Kasumi-1 (cell line): ENCODE results near the gene ZNF74.

Experiments used
- DNase-seq, 2 experiments: peaks; one replicate each; lab custom pipeline; 2025; lab: John Stamatoyannopoulos, UW

ZNF74 gene

DNA sequence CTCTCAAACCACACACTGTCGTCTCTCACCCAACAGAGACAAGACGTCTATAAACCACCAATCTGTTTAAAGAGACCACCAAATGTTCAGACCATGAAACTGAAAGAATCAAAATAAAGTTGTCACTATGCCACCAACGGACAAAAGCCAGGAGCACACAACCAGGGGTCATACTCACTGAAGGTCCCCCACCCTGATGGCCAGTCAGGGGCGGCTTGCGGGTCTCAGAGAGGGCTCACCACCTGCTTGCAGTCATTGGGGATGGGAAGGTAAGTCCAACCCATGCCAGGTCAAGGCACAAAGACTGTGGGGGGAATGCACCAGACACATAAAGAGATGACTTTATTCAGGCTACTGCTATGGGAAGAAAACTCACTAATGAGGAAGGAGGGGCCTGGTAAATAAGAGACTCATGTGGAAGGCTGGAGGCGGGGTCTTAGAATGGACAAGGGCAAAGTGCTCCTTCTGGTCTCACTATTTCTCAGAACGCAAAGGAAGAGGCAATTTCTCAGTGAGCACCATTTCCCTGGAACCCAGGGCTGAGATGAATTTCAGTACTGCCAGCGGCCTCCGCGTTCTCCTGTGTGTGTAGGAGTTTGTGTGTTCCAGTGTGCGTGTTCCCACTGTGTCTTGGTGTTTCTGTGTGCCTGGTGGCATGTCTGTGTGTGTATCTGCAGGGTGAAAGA is 26.3 kb downstream of the ZNF74 start:
- DNase-seq: no peak

DNA sequence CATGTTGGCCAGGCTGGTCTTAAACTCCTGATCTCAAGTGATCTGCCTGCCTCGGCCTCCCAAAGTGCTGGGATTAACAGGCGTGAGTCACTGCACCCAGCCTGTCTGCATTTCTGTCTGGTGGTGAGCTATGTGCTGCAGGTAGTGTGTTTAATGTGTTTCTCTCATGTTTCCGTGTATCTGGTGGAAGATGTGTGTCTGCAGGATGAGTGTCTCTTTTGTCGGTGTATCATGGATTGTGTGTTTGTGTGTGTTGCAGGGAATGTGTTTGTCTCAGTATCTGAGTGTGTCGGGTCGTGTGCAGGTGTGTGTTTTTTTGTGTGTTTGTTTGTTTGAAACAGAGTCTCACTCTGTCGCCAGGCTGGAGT is 27.5 kb downstream of the ZNF74 start:
- DNase-seq: no peak

DNA sequence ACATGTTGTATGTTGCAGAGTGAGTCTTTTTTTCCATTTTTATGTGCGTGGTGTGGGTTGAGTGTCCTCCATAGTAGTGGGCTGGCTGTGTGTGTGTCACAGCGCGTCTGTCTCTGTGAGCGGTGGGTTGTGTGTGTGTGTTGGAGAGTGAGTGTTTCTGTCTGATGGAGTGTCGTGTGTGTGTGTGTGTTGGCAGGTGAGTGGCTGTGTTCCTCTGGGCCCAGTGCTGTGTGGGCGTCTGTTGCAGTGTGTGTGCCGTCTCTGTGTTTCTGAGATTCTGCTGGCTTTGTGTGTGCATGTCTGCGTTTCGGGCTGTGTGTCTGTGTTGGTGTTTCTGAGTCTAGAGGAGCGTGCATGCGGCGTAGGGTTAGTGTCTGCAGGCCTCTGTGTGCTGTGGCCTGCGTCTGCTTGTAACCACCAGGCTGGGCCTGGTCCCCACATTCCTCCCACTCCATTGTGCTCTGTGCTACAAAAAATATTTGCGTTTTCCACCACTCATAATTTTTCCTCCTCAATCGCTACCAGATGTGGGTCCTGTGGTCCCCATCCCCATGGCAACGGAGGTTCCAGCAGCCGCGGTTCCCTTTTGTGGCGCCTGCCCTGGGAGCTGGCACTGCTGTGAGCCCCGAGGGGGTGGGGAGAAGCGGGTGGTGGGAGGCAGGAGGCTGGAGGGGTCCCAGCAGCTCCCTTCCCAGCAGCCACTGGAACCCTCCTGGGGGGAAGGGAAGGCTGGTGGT is 28.5 kb downstream of the ZNF74 start:
- DNase-seq: no peak

DNA sequence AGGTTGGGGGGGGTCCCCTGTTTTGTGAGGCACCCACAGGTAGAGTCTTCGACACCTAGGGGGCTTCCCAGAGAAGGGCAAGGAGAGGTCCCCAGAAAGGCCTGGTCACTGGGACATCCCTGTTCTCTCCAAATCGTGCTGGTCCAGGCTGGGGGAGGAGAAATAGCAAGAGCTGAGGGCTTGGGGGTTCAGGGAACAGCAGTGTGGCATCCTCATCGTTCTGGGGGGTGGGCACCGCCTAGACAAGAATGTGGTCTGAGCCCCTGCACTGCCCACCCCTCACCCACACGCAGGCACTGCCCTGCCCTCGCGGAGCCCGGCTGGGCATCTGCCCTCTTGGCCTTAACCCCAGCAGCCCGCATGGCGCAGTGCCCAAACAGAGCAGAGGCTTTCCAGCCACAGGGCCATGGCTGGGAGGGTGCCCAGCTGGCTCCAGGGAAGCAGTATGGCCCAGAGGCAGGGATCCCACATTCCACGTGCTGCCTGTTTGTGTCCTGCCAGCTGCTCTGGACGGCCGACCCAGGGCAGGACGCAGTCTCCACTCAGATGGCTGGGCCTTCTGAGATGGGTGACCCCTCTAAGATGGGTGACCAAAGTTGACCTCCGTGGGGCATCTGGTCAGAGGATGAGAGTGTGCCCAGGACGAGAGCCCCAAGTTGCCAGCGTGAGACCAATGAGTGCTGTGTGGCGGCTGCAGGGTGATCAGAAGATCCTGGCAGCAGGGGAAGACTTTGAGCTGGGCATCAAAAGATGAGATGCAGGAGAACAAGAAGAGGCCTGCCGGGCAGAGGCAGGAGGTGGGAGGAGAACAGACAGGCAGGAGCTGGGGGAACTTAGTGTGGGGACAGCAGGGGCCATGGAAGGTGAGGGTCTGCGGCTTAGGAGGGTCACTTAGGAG is 29.3 kb downstream of the ZNF74 start:
- DNase-seq: peak; percentile 33 to 62

- DNase-seq: peak; percentile 38 to 62
Measured at GRCh38 chr22:20423906-20424551, 30.1 kb downstream of the ZNF74 start.

DNA sequence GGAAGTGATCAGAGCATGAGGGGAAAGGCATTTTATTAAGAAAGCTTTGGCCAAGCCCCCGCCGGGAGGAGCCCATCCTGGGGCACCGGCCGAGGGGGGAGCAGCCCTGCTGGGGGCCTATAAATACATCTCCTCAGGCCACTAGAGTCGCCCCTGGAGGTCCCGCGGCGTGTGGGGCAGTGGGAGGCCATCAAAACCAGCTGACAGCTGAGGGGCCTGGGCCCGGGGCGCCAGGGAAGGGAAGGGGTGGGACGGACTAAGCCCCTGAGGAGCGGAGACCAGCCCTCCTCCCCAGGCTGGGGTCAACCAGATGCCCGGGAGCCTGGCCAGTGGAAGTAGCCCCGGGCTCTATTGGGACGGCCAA is 30.6 kb downstream of the ZNF74 start:
- DNase-seq: no peak

GRCh38 chr22:20424932-20425565 is 31.1 kb downstream of the ZNF74 start:
- DNase-seq: no peak

DNA sequence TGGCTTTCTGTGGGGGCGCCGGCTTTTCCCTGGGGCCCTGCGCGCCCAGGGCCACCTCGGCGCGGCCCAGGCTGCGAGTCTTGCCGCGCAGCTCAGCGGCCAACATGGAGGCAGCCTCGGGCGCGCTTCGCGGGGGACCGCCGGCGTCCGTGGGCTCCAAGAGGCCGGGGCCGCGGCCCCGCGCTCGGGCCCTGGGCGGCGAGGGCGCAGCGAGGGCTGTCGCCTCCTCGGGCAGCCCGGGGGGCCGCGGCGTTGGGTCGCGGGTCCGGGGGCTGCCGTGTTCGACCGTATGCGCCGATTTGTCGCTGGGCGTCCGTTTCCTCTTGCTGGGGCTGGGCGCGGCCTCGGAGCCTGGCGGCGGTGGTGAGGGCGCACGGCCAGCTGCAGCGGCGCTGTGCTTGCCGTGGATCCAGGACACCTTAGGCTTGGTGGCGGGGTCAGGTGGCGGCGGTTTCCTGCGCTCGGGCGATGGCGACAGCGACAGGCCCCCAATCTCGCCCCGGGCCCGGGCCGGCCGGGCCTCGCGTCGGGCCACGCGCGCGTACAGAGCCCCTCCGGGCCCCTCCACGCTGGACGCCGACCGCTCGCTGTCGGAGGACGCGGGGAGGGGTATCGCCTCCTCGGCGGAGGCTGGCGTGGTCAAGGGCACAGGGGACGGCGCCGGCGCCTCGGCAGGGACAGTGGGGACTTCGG is 31.8 kb downstream of the ZNF74 start:
- no peak for DNase-seq

DNA sequence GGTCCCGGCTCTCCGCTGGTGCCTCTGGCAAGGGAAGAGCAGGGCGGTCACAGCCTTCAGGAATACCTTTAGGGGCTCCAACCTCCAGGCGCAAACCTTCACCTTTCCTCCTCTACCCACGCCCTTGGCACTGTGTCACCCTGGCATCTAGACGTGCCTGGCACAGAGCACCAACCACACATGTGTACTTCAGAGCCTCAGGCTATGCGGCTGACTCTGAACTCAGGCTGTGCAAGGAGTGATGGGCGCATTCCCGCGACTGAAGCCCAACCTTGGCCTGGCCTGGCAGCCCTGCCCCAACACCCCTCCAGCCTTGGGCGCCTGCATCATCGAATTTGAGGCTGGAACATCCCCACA is 32.3 kb downstream of the ZNF74 start:
- no peak for DNase-seq

GRCh38 chr22:20427104-20427944 is 33.4 kb downstream of the ZNF74 start:
- no peak for DNase-seq

DNA sequence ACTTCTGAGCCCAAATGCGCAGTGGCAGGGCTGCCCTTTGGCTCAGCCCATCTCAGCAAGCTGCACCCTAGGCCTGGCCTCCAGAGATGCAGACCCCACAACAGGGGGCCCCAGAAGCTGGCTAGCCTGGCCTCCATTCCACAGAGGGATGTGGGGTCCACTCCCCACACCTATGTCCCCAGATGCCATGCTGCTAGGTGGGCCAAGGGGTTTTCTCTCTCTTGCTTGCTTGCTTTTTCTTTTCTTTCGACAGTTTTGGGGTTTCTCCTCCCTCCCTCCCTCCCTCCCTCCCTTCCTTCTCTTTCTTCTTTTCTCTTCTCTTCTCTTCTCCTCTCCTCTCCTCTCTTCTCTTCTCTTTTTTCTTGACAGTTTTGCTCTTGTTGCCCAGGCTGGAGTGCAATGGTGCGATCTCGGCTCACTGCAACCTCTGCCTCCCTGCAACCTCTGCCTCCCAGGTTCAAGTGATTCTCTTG is 34.0 kb downstream of the ZNF74 start:
- DNase-seq: no peak

DNA sequence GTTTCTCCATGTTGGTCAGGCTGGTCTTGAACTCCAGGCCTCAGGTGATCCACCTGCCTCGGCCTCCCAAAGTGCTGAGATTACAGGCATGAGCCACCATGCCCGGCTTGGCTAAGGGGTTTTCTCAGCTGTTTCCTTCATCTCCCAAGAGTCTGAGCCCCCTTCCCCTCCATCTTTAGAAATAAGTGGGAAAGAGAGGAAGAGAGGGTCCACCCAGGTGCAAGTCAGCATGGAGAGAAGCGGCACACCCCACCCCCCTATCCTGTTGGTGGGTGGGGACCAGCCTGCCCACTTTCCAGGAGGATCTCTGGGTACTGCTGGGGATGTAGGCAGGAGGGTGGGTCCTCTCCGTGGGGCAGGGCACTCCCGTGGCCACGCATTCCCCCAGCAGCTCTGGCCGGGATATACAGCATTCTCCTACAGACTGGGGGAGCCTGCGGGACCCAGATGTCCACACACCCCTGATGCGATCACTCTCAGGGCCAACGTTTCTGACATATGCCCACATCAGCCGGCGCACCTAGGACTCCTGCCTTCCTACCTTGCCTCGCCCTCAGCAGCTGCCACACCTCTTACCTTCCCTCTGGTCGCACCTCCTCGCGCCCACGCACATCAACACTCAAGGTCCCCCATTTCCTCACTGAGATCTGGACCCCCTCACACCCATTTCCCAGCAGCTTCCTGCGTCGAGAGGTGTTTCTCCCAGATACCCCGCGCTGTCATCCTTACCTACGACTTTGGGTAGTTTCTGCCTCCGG is 34.7 kb downstream of the ZNF74 start:
- DNase-seq: no peak

- peak; percentile 42 to 46 for DNase-seq
Measured at GRCh38 chr22:20429254-20430100, 35.5 kb downstream of the ZNF74 start.

DNA sequence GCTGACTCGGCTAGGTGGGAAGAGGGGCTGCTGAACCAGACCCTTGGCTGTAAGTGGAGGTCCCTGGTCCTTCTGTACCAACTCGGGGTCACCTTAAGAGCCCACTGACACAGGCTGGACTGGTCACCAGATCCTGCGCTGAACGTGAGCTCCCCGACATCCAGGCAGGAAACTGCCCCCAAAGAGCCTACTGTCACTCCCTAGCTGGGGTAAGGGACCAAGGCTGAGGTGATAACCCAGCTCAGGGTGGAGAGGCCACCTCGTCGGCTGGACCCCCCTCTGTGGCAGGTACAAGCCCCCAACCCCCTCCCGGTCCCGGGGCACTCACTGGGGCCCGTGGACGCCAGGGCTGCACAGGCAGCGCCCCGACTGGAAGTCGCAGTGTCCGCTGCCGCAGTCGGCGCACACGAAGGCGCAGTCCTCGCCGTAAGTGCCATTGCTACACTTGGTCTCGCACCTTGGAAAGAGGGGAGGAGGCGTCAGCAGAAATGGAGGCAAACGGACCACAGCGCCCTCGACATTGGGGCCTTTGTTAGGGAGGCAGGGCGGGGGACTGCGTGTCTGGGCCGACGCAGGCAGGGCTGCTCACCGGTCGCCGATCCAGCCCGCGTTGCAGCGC is 36.3 kb downstream of the ZNF74 start:
- no peak for DNase-seq

DNA sequence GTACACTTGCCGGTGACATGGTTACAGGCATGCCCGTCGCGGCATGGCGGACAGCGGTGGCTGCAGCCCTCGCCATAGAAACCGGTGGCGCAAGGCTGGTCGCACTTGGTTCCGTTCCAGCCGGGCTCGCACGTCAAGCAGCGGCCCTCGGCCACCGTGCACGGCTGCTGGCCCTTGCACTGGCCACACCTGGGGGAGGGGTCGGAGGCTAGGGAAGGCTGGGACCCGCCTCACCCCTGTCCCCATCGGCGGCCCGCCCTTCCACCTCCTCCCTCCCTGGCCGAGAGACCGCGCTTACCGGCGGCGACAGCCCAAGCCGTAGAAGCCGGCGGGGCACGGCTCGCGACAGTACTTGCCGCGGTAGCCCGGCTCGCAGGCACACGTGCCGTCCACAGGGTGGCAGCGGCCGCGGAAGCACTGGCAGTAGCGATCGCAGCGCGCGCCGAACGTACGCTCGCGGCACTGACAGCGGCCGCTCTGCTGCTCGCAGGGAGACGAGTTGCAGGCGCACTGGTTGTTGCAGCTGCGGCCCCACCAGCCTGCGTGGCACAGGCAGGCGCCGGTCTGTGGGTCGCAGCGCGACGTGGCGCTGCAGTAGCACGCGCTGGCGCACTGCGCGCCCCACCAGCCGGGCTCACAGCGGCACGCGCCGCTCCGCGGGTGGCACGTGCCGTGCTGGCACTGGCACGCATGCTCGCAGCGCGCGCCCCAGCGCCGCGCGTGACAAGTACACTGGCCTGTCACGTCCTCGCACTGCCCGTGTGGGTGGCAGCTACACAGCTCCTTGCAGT is 37.0 kb downstream of the ZNF74 start:
- DNase-seq: peak; percentile 34 to 60

DNA sequence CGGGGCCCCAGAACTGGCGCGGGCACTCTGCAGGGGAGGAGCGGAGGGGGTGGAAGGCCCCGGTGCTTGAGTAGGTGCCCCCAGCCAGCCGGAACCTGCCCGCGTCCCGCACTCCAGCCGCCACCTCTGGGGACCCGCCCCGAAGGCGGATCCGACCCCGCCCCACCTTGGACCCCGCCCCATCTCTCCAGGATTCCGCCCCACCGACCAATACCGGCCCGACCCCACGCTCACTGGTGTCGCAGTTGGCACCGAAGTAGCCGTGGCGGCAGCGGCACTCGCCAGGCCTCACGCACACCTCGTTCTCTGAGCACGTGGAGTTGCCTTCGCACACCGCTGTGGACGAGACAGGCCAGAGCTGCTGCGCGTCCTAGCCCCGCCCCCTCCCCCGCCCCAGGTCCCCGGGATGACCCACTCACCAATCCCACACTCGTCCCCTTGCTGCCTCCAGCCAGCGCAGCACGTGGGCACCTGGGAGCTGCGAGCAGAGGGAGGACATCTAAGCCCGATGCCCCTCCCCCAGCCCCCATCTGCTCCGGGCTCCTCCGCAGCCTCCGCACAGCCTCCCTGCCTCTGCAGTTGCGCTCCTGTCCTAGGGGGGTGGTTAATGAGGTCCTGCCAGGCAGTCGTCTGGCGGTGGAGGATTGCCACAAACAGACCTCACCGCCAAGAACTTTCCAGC is 37.7 kb downstream of the ZNF74 start:
- DNase-seq: no peak

DNA sequence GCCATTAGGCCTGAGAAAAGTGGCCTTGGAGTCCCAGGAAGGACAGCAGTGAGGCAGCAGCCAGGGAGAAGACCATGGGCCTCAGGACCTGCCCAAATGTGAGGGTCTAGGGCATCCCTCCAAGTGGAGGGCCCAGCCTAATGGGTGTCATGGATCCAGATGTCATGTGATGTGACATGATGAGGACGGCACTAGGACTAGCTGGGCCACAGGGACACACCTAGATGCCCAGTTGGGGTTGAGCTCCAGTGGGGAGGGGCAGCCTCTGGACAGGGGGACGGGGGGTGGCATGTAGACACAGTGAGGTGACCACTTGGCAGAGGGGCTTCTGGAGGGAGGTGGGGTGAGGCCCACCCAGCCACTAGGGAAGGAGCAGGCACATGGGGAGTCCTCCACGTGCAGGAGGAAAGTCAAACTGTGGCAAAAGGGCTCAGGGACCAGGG is 38.3 kb downstream of the ZNF74 start:
- no peak for DNase-seq
